GM21526 (cell line): ENCODE results near the gene KRT86.
"Not testable (repeated sequence)": the region's sequence is repeated elsewhere in the genome, so short reads cannot be mapped to it uniquely, and the experiment has no call there.

Experiments
- ATAC-seq: cut with Tn5 transposase; IDR thresholded peaks from one replicate; pipeline ENCODE4 v1.9.1; 2021; ENCODE audit warnings: moderate library complexity; ENCODE audit not compliant: unreplicated experiment, low FRiP score

Gene KRT86

DNA sequence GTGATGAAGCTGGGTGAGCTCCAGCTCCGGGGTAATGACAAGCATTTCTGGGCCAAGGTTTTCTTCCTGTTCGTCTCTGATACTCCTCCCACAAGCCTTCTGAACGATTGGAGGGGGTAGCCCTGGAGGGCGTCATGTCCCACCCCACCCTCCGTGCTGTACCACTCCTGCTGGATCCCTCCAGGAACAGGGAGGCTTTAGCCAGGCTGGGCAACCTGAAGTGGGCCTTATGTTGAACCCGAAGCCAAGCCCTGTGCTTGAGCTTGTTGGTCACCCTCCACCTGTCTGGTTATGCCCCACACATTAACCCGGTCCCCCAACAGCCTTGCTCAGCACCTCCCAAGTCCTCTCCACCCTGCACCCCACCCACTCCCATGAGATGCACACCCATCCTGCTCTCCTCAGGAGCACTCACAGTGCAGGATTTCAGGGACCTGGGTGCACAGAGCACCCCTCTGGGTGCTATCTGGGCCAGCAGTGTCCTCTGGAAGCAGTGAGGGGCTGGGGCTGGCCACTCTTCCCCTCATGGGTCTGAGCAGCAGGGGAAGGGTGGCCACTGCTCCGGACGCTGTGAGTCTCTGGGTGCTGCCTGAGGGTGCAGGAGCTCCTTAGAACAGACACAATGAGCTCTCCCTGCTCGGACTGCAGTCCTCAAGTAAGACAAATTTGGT lies 53.5 kb downstream of the KRT86 start:
- ATAC-seq = no peak

DNA sequence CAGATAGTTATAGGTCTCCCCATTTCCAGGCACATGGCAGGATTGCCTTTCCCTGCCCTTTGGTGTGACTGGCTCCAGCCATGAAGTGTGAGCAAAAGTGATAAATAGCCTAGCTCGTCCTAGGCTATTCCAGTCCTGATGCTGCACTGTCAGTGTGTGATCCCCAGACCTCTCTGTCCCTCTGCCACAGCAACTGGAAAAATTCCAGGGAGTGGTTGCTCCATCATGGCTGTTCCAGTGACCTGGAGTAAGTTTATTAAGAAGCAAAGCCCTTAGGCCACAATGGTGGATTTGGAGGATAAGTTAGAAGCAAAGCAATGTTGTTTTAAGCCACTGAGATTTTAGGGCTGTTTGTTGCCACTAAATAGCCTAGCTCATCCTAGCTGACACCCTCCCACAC lies 56.6 kb downstream of the KRT86 start:
- ATAC-seq = no peak

DNA sequence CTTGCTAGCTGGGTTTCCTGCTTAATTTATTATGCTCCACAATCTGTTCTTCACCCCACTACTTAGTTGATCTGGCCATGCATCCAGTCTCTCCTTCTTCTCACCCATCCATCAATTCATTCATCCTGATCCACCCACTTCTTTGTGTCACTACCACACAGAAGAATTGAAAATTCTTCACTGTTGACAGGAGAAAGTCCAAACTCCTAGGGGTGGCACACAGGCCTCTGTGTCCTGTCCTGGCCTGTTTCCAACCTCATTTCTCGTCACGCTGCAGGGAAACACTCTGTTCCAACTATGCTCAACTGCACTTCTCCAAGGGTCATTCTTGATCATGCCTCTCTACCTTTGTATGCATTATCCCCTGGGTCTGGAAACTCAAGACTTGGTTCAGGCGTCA lies 57.4 kb downstream of the KRT86 start:
- ATAC-seq = no peak

DNA sequence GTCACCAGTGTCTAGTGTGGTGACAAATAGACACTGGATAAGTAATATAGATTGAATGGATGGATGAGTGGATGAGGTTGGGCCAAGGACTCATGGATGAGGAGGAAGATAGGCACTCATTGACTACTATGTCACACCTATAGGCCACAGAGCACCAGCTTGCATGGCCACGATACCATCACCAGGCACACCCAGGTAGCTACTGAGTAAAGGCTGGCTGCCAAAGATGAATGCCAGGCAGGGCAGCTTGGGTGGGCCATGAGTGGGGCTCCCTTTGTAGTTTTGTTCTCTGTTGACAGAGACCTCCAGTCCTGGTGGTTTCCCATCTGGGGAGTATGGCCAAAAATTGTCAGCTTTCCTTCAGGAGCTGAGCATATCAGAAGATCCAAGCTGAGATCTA lies 57.9 kb downstream of the KRT86 start:
- ATAC-seq = no peak

DNA sequence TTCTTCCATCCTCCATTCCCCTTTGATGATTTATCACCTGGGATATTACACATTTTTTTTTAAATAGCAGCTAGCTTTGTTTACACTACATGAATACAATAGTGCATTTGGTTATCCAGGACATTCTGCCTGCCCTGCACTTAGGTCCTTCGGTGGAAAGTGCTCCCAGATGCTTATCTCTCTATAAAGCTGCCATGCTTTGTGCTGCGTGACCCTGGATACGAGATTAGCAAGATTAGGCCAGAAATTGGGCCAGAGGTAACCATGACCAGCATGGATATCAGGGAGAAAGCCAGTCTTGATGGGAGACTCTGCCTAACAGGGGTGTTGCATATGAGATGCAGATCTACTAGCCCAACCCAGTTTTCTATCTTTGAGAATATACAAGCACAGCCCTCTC lies 58.9 kb downstream of the KRT86 start:
- no peak for ATAC-seq

DNA sequence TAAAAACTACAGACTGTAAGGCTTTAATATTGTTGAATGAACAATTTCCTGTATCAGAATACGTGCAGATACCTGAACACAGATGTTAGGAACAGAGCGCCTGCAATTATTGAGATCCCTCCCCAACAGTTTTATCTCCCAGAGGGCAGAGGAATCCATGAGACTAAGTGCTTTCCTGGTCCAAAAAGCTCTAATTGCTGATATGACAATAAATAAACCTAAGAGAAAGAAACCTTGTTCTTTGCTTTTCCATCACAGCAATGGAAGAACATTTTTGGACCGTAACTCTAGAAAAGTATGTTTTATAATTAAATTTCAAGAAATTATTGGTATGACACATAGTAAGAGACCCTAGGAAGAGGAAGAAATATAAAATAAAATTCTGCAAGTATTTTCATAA lies 59.7 kb downstream of the KRT86 start:
- ATAC-seq = no peak

DNA sequence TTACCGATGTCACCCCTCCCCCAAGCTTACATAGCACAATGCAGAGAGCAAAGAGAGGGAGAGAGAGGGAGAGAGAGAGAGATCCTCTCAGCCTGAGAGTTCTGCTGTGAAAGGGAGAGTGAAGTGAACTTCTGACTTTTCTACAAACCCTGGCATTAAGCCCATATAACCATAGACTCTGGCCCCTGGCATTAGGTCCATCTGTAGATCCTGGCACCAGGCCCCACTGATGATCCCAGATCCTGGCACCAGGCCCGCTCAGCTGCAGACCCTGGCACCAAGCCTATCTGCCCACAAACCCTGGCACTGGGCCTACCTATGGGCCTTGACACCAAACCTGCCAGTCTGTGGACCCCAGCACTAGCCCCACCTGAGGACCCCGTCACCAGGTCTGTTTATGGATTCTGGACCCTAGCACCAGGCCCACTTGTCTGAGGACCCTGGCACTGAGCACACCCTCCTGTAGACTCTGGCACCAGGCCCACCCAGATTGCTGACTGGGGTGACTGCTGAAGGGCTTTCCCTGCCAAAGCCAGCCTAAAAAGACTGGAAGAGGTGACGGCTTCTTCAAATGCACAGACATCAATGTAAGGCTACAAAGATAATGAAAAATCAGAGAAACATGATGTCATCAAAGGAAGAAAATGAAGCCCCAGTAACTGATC lies 61.3 kb downstream of the KRT86 start:
- ATAC-seq = no peak

DNA sequence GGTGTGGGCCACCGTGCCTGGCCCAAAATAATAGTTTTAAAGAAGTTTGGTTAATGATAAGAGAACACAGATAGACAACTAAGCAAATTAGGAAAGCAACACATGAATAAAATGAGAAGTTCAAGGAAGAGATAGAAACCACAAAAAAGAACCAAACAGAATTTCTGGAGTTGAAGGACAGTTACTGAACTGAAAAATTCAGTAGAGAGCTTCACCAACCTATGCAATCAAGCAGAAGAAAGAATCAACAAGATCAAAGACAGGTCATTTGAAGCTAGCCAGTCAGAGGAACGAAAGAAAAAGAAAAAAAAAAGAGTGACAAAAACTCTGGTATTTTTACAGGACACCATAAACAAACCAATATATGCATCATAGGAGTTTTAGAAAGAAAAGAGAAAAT lies 62.2 kb downstream of the KRT86 start:
- ATAC-seq = no peak

DNA sequence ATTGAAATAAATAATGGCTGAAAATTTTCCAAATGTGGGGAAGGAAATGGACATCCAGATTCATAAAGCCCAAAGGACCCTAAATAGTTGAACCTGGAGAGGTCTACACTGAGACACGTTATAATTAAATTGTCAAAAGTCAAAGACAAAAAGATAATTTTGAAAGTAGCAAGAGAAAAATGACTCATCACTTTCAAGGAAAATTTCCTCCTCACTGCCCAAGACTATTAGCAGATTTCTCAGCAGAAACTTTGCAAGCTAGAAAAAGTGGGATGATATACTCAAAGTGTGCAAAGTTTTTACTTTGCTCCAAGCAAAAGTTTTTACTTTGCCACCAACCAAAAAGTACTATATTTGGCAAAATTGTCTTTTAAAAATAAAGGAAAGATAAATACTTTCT lies 62.6 kb downstream of the KRT86 start:
- ATAC-seq = no peak

DNA sequence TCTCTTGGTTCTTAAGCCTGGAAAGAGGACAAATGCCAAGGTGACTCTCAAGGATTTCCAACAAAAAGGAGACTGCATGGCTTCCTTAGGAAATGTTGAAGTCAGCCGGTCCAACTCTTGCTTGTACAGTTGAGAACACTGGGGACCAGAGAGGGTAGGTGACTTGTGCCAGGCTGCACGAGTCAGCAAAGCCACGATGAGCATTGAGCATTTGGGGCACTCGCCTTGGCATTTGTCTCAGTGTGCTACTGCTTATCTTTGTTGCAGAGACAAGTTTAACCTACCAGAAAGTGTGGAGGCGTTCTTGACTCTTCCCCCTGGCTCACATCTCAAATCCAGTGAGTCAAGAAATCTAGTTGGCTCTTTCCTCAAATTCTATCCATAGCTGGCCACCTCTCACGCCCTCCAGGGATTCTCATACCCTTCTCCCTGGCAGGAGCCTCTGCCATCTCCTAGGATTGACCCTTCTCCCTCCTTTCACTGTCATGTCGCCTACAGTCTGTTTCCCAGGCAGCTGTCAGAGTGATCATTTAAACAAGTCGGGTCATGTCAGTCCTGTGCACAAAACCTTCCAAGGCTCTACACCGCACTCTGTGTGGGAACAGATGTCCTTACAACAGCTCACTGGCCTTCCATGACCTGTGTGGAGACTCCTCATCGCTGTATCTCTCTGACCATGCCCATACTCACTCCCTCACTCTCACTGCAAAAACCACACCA lies 64.0 kb downstream of the KRT86 start:
- no peak for ATAC-seq

DNA sequence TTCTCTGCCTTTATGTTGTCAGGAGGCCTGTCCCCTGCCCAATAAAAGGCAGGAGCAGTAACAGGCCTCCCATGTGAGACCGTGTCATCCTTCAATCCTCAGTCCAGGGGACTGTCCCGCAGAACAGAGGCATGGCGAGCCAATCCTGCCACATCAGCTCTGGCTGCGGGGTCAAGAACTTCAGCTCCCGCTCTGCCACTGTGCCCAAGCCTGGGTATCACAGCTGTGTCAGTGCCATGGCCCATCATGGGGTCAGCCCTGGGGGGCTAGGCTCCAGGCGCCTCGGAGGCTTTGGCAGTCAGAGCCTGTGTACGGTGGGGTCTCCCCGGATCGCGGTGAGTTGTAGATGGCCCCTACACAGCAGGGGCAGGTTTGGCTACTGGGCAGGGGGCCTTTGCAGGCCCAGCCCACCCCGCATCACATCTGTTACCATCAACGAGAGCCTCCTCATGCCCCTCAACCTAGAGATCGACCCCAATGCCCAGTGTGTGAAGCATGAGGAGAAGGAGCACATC lies 66.7 kb downstream of the KRT86 start:
- ATAC-seq = no peak

DNA sequence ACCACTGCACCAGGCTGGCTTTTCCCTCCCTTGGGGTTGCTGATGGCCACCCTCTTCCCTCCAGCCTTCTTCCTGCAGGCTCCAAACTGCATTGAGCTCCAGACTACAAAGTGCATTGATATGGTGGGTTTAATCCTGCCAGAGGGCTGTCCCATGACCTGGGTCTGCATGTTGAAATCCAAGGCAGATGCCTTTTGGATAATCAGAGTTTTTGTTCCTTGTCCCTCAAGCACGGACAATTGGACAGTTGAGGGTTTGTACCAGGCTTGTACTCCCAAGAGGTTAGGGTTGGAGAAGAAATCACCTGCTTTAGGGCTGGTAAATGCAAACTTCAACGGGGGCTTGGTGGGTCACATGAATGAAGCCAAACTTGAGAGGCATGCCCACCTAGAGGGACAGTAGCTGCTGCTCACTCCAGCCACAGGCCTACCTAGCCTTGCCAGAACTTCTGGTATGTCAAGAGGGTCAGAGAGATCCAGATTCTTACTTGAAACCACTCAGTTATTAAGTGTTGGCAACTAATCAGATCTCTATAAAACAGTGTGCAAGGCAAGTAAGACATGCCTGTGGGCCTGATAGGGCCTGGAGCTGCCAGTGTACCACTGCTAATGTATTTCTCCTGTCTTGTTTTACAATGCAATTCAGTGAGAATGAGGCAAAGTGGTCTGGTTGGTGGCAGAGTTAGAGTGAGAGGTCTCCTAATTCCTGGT lies 68.5 kb downstream of the KRT86 start:
- ATAC-seq = no peak

DNA sequence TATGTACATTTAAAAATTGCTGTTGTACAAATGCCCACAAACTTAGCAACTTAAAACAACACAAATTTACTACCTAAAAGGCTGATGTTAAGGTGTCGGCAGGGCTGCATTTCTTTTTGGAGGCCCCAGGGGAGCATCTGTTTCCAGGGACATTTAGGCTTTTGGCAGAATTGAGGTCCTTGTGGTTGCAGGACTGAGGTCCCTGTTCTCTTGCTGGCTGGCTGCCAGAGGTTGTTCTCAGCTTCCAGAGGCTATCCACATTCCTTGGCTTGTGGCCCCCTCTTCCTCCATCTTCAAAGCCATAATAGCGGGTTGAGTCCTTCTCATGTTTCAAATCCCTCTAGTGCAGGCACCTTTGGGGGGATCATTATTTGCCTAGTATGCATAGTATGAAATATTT lies 69.1 kb downstream of the KRT86 start:
- no peak for ATAC-seq

DNA sequence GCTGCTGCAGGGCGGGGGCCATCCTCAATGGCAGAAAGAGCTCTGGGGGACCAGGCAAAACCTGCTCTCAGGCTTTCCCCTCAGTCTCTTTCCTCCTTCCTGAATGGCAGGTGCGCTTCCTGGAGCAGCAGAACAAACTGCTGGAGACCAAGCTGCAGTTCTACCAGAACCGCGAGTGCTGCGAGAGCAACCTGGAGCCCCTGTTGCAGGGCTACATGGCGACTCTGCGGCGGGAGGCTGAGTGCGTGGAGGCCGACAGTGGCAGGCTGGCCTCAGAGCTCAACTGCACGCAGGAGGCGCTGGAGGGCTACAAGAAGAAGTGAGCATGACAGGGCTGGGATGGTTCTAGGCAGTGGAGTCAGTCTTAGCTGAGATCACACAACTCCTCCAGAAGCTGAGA lies 69.7 kb downstream of the KRT86 start:
- ATAC-seq = no peak

DNA sequence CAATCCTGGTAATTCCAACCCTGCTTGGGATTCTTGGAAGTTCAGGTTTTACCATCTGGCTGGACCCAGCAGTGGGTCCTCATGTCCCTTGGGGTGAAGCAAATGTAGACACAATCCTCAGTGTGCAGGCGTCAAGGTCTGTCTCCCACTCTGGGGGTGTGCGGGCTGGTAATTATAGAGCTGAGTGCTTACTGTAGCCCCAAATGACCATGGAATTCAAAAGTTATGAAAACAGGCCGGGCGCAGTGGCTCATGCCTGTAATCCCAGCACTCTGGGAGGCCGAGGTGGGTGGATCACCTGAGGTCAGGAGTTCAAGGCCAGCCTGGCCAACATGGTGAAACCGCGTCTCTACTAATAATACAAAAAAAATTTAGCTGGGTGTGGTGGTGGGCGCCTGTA lies 70.6 kb downstream of the KRT86 start:
- ATAC-seq = not testable (repeated sequence)

DNA sequence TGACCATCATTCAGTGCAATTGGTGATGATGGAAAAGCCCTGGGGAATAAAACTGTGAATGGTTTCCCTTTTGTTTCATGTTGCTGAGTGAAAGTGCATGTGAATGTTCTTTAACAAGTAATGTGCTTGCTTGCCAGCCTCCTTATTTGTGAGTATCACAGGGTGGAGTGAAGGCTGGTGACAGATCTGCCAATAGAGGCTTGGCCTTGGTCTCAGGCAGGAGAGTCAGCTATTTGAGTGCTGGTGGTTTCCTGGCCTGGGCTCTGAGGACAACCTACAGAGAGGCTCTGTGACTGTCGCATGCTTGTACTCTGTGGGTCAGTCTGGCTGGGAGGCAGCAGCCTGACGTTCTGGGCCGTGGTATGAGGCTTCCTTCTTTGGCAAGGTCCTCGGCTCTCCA lies 72.1 kb downstream of the KRT86 start:
- no peak for ATAC-seq

DNA sequence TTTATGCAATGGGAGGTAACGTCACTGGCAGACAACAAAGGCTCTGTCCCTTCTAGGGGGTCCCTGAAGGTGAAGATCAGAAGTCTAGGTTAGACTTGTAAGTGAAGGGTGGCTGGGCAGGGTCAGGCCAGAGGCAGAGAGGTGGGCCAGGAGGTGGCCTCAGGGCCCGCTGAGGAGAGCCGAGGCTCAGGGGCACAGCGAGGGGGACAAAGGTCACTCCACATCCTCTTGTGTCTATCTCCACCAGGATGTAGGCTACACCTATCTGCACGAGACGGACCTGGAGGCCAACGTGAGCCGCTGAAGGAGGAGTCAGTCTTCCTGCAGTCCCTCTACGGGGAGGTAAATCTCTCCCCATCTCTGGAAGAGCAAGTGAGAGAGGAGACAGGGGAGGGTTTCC lies 72.6 kb downstream of the KRT86 start:
- no peak for ATAC-seq

DNA sequence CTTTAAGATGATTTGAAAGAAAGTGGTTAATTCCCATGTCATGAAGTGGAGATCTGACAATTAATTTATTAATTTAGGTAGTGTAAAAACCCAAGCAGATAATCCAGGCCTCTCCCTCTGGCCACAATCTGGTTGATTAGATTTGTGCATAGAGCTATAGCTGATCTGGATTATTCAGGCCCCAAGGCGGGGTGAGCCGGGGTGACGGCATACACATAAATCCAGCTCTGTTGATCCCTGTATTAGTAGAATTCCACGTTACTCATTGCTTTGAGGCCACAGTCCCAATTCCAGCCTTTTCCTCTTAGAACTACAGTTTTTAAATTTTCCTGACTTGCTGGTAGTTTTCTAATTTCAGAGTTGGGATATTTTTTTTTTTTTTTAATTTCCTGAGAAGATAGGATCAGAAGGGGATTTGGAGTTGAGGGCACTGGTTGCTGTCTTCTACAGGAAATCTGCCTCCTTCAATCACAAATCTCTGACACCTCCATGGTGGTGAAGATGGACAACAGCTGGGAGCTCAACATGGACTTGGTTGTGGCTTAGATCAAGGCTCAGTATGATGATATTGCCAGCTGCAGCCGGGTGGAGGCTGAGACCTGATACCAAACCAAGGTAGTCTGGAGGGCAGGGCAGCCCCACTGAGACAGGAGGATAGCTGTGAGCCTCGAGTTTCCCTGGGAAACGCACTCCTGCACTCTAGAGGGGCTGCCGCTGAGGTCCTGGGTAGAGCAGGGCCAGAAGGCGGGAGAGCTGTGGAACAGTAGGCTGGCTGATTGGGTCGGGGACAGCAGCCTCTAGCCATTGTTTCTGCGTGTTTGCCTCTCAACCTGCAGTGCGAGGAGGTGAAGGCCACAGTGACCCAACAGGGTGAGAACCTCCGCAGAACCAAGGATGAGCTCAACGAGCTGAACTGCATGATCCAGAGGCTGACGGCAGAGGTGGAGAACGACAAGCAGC lies 73.4 kb downstream of the KRT86 start:
- no peak for ATAC-seq

DNA sequence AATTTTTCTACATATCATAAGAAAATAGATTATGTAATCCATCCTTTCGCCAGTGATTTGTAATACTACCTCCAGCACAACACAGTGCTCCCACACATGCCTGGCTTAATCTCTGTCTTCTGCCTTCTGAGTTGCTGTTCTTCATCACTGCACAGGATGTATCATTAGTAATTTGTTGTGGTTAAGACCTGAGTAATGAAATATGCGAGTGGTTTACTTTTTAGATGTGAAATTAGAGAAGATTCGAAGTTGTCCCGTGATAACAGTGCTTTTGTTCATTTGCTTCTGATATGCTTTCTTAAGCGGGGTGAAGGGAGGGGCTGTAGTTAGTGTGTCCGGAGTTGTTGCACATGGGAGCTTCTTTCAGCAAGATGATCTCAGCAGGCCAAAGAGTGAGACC lies 74.8 kb downstream of the KRT86 start:
- no peak for ATAC-seq

DNA sequence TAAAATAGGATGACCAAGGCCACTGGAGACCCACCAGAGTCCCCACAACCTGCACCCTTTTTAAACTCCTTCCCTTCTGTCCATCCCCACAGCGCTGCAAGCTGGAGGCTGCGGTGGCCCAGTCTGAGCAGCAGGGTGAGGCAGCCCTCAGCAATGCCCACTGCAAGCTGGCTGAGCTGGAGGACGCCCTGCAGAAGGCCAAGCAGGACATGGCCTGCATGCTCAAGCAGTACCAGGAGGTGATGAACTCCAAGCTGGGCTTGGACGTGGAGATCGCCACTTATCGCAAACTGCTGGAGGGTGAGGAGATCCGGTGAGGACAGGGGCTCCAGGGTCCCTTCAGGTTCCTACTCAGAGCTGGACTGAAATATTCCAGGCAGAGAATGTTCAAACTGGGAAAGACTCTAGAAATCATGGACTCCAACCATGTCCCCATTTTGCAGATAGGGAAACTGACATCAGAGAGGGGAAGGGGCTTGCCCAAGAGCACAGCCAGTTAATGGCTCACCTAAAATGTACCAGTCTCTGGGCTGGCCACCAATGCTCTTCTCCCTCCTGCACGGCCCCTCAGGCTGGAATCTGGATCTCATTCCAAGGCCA lies 75.7 kb downstream of the KRT86 start:
- ATAC-seq = no peak
